K562 (cell line): ENCODE results near the gene DENND5B. TPM values are rescaled to one million over a fixed set of nuclear protein-coding genes. Genes with fewer than 3 reads are reported as not detected.

ENCODE experiments used
- ATAC-seq: fragments of 200-7000 bp; cut with Tn5 transposase; 3 replicates; pipeline ENCODE4 v1.9.1; 2020; ENCODE audit warnings: moderate library complexity
- BruUV-seq: library from RNA; stranded (reverse); fragments of 400-500 nt; replicated peaks from 2 replicates; lab custom pipeline; 2021; lab: Mats Ljungman, UMichigan
- CTCF ChIA-PET: fragments of 300-600 bp; formaldehyde crosslinking; extraction: SDS; loops from one replicate; lab custom pipeline; 2021; ENCODE audit warnings: low intra/inter-chr PET ratio; lab: Yijun Ruan, JAX
- POLR2A ChIA-PET: fragments of 300-600, 350-650 bp; sonication (Branson Sonifier 250); formaldehyde crosslinking; extraction: SDS; loops from one replicate; lab custom pipeline; 2021; ENCODE audit warnings: antibody characterized with exemption, inconsistent platforms; lab: Yijun Ruan, JAX
- DNase-seq, 4 experiments: peaks; one replicate each; pipeline versions ENCODE4 v3.0.0 to v3.0.0-alpha.2; 2011 to 2018; ENCODE audit warnings: low spot score in 3 of 4, mixed read lengths in 3 of 4; ENCODE audit errors: extremely low read depth in 1 of 4
- FAIRE-seq: peaks from 2 replicates; lab custom pipeline; 2011; peaks lifted over from hg19 to GRCh38; lab: Jason Lieb, UNC
- H2AFZ ChIP-seq: 2 replicates; pipeline ENCODE4 v1.6.0; 2011; ENCODE audit warnings: low read depth, low read length, control low read depth, inconsistent platforms
- H3K27ac ChIP-seq: fragments of 200-600 bp; 3 replicates; pipeline ENCODE4 v1.8.0; 2011; ENCODE audit warnings: low read depth, mild to moderate bottlenecking, control low read depth, inconsistent platforms, low read length, moderate library complexity, mixed read lengths; ENCODE audit errors: extremely low read depth
- H3K27me3 ChIP-seq, 2 experiments: fragments of 300-600 bp in 1 of 2; 2 replicates in 1 of 2; 3 replicates in 1 of 2; pipeline versions ENCODE4 v1.6.0 to v1.8.0; 2011; ENCODE audit warnings: inconsistent platforms in 2 of 2, low read length in 2 of 2, mild to moderate bottlenecking in 1 of 2, mixed read lengths in 1 of 2, moderate library complexity in 1 of 2; ENCODE audit not compliant: control insufficient read depth in 2 of 2, insufficient read depth in 2 of 2
- H3K36me3 ChIP-seq: fragments of 300-600 bp; 3 replicates; pipeline ENCODE4 v1.8.0; 2011; ENCODE audit warnings: mild to moderate bottlenecking, low read length, inconsistent platforms; ENCODE audit not compliant: control insufficient read depth, insufficient read depth
- H3K4me1 ChIP-seq, 2 experiments: fragments of 200-600 bp in 1 of 2; replicated peaks in 1 of 2; 2 replicates in 1 of 2; 3 replicates in 1 of 2; pipeline versions ENCODE4 v1.5.1 to v1.8.0; 2011; ENCODE audit warnings: inconsistent platforms in 2 of 2, low read length in 2 of 2, mild to moderate bottlenecking in 1 of 2, mixed read lengths in 1 of 2, moderate library complexity in 1 of 2; ENCODE audit not compliant: control insufficient read depth in 2 of 2, insufficient read depth in 2 of 2
- H3K4me2 ChIP-seq: 2 replicates; pipeline ENCODE4 v1.6.1; 2011; ENCODE audit warnings: low read length, control low read depth, inconsistent platforms, mixed read lengths; ENCODE audit not compliant: insufficient read depth
- H3K4me3 ChIP-seq: fragments of 200-600 bp; sonication (generic), shearing (Covaris generic); 2 replicates; pipeline ENCODE4 v1.5.1; 2016; ENCODE audit warnings: control low read depth, inconsistent platforms
- H3K79me2 ChIP-seq: fragments of 200-600 bp; 3 replicates; pipeline ENCODE4 v1.8.0; 2011; ENCODE audit warnings: low read length, inconsistent platforms; ENCODE audit not compliant: control insufficient read depth, insufficient read depth
- H3K9ac ChIP-seq, 2 experiments: 2 replicates each; pipeline versions ENCODE4 v1.6.0 to v1.6.1; 2011; ENCODE audit warnings: low read depth in 2 of 2, low read length in 2 of 2, control low read depth in 1 of 2, inconsistent platforms in 1 of 2, mild to moderate bottlenecking in 1 of 2, mixed read lengths in 1 of 2; ENCODE audit not compliant: insufficient read depth in 1 of 2
- H3K9me1 ChIP-seq: one replicate; pipeline ENCODE4 v1.6.0; 2011; ENCODE audit warnings: inconsistent platforms, mild to moderate bottlenecking, low read length, moderate library complexity; ENCODE audit not compliant: control insufficient read depth, insufficient read depth
- H3K9me3 ChIP-seq: replicated peaks from 2 replicates; pipeline ENCODE4 v1.5.1; 2011; ENCODE audit warnings: low read depth, low read length, inconsistent platforms; ENCODE audit not compliant: control insufficient read depth, insufficient read depth
- H4K20me1 ChIP-seq: replicated peaks from 2 replicates; pipeline ENCODE4 v1.6.1; 2011; ENCODE audit warnings: low read length, inconsistent platforms, mixed read lengths; ENCODE audit not compliant: control insufficient read depth, insufficient read depth
- BDP1 ChIP-seq: IDR thresholded peaks from 3 replicates; pipeline ENCODE4 v1.6.1; 2011; ENCODE audit not compliant: insufficient read length, insufficient read depth
- JUND ChIP-seq, 2 experiments: IDR thresholded peaks; 2 replicates in 1 of 2; 3 replicates in 1 of 2; pipeline ENCODE4 v1.6.1; 2011; ENCODE audit warnings: borderline replicate concordance in 2 of 2, low read depth in 2 of 2, low read length in 2 of 2, improper control_type of control experiment in 1 of 2, missing biosample characterization in 1 of 2, missing genetic modification characterization in 1 of 2, missing genetic modification reagents in 1 of 2
- RBM17 ChIP-seq: fragments of 200-400 bp; formaldehyde crosslinking; IDR thresholded peaks from 2 replicates; pipeline ENCODE4 v1.6.1; 2017; ENCODE audit warnings: low read depth, mild to moderate bottlenecking, low read length, borderline replicate concordance
- SRSF3 ChIP-seq: fragments of 200-400 bp; formaldehyde crosslinking; IDR thresholded peaks from 2 replicates; pipeline ENCODE4 v1.6.1; 2016; ENCODE audit warnings: mild to moderate bottlenecking, low read length, moderate library complexity; ENCODE audit not compliant: insufficient read depth
- ZNF174 ChIP-seq: fragments of 250-450 bp; sonication (Bioruptor Pico); IDR thresholded peaks from 2 replicates; pipeline ENCODE4 v1.4.0; 2020; ENCODE audit warnings: mild to moderate bottlenecking
- ZNF239 ChIP-seq: fragments of 250-450 bp; sonication (Bioruptor Pico); IDR thresholded peaks from 2 replicates; pipeline ENCODE4 v1.4.0; 2020; ENCODE audit warnings: mild to moderate bottlenecking
- WGBS: fragments of 100-300 bp; shearing (Covaris generic); methylation state at CpG from one replicate; pipeline ENCODE4 v1.1.6; 2016; ENCODE audit warnings: low coverage, mixed read lengths; ENCODE audit not compliant: insufficient coverage; ENCODE audit errors: missing lambda C conversion rate; 5-methylcytosine and 5-hydroxymethylcytosine counted together
- in situ Hi-C: fragments of 300-500 bp; cut with MboI; formaldehyde crosslinking; loops from 4 replicates; pipeline ENCODE4 v1.15.0; 2018; ENCODE audit warnings: inconsistent platforms, mixed read lengths
- intact Hi-C: fragments of 100-400 bp; cut with micrococcal nuclease; formaldehyde crosslinking; loops from 2 replicates; pipeline ENCODE4 v1.14.2; 2022
- polyA plus RNA-seq, 8 experiments: library from polyadenylated mRNA; depleted of rRNA in 4 of 8; stranded (reverse) in 5 of 8; unstranded in 3 of 8; fragments of >200 nt; fragmentation: Nextera tagmentation in 2 of 8; fragmentation: Illumina TruSeq in 1 of 8; extraction: Ambion mirVana in 2 of 8; extraction: Trizol in 1 of 8; gene quantifications; 2 replicates each; pipeline versions ENCODE4 v1.2.1 to v1.2.3, GENCODE V29; 2011 to 2014; ENCODE audit warnings: inconsistent platforms in 1 of 8, missing spikeins in 1 of 8
- total RNA-seq, 7 experiments: library from RNA; depleted of rRNA in 6 of 7; stranded (reverse); fragments of >200 nt in 6 of 7; fragmentation: Illumina TruSeq in 2 of 7; extraction: Trizol in 2 of 7; gene quantifications; 2 replicates each; pipeline versions ENCODE4 v1.2.1 to v1.2.3, GENCODE V29; 2011 to 2021; ENCODE audit warnings: low replicate concordance in 1 of 7

Gene DENND5B
- total and polyA plus RNA-seq, 9 of the 15 experiments (the other 6 are each of a cell fraction or from before 2014, with no cell fraction given), result 0.99 to 6.0 (median 3.6) TPM

GRCh38 chr12:31482816-31483215 is 108.1 kb downstream of the DENND5B start:
- TF ChIP-seq RBM17 (no peak), SRSF3 (no peak), JUND (IDR thresholded peaks at IDR 0.05; ENCODE audit: borderline replicate concordance, low read depth, low read length) (peak; percentile 43; the same call in 1 of the 2 replicates), JUND (tag; IDR thresholded peaks at IDR 0.05; ENCODE audit: borderline replicate concordance, low read depth, low read length) (no peak; the same call in 2 of the 3 replicates), ZNF239 (CRISPR knock-in tag) (0 out of 2 replicates have a peak, but pooled peaks have one; percentile 53), BDP1 (no peak), ZNF174 (CRISPR knock-in tag) (no peak)
- Histone ChIP-seq H3K9me3 (no peaks in the 10 kb centered on the region), H3K27me3 (peaks cover 2 to 9% of the 10 kb centered on the region in 2 experiments; a peak in 2 of 5 replicates), H3K4me2 (no peak overlapping the region), H3K79me2 (no peaks in the 10 kb centered on the region), H3K9me1 (no peaks in the 10 kb centered on the region), H3K4me3 (no peak overlapping the region), H2AFZ (no peak overlapping the region), H3K9ac (no peak overlapping the region), H3K27ac (no peak overlapping the region), H3K36me3 (no peaks in the 10 kb centered on the region), H3K4me1 (no peaks in the 10 kb centered on the region), H4K20me1 (no peaks in the 10 kb centered on the region)
- 0 out of 3 replicates have a peak, but pooled peaks have one; percentile 41 for ATAC-seq
- CTCF ChIA-PET, result no interaction called here
- intact Hi-C loops, result no loop called here
- BruUV-seq, result no TSS peak
- 4% methylated on average over 3 of the region's 3 CpGs for WGBS
- peak in 1 of 4 experiments; percentile 9 for DNase-seq
- FAIRE-seq, result no peak
- POLR2A ChIA-PET, result interaction anchor here (0.5 to 0.6 kb wide), 2 partner anchors 31 to 829 kb away, joined by 3 to 4 read pairs; no protein-coding TSS in a partner anchor
- in situ Hi-C loops, result no loop called here
